Naive thymus-derived CD8-positive, alpha-beta T cell (primary cell): ENCODE results near the gene NDC80. TPM values are rescaled to one million over a fixed set of nuclear protein-coding genes. Genes with fewer than 3 reads are reported as not detected.
A peak's percentile ranks its signal among the peaks of the same experiment; 100 is the strongest.
"Not testable (repeated sequence)": the region's sequence is repeated elsewhere in the genome, so short reads cannot be mapped to it uniquely, and the experiment has no call there.

Experiments
- ATAC-seq, 2 donors: fragments of 150-1000 bp; cut with Tn5 transposase in 1 of 2; sonication (Bioruptor Pico), chemical (Tn5 transposase) in 1 of 2; 1 replicate in 1 of 2; 2 replicates in 1 of 2; pipeline ENCODE4 v1.10.0; 2021; ENCODE audit warnings: mild to moderate bottlenecking in 2 of 2, moderate library complexity in 2 of 2
- POLR2A ChIA-PET: fragments of 350-600 bp; sonication (Branson Sonifier 250); formaldehyde crosslinking; loops from one replicate; lab custom pipeline; 2021; ENCODE audit warnings: antibody characterized with exemption; lab: Charles Lee
- DNase-seq, 10 donors: peaks; one replicate each; pipeline versions ENCODE4 v3.0.0 to v3.0.0-alpha.2; 2020 to 2022
- H3K27ac Mint-ChIP-seq, 10 donors: one replicate each; pipeline ENCODE4 v1.8.0; 2020 to 2022; ENCODE audit warnings: mild to moderate bottlenecking in 10 of 10, mixed read lengths in 10 of 10, moderate library complexity in 4 of 10, inconsistent platforms in 1 of 10
- H3K27me3 Mint-ChIP-seq, 5 donors: one replicate each; pipeline ENCODE4 v1.8.0; 2021 to 2022; ENCODE audit warnings: mixed read lengths in 5 of 5
- H3K36me3 Mint-ChIP-seq, 3 donors: one replicate each; pipeline ENCODE4 v1.8.0; 2020 to 2022; ENCODE audit warnings: mixed read lengths in 3 of 3, mild to moderate bottlenecking in 2 of 3, inconsistent platforms in 1 of 3
- H3K4me1 Mint-ChIP-seq, 4 donors: one replicate each; pipeline ENCODE4 v1.8.0; 2021 to 2022; ENCODE audit warnings: mixed read lengths in 4 of 4
- H3K4me3 Mint-ChIP-seq, 10 donors: one replicate each; pipeline ENCODE4 v1.8.0; 2020 to 2022; ENCODE audit warnings: mild to moderate bottlenecking in 10 of 10, mixed read lengths in 10 of 10, moderate library complexity in 6 of 10, inconsistent platforms in 1 of 10
- H3K9me3 Mint-ChIP-seq, 9 donors: one replicate each; pipeline ENCODE4 v1.8.0; 2020 to 2022; ENCODE audit warnings: mixed read lengths in 9 of 9, mild to moderate bottlenecking in 3 of 9, inconsistent platforms in 1 of 9, moderate library complexity in 1 of 9
- polyA plus RNA-seq, 3 donors: library from polyadenylated mRNA; unstranded; fragments of 300-500 nt; fragmentation: Illumina TruSeq; gene quantifications; one replicate each; pipeline ENCODE4 v1.2.3, GENCODE V29; 2021
- total RNA-seq, 8 experiments: library from RNA in 2 of 8; stranded (reverse) in 2 of 8; gene quantifications; one replicate each; pipeline ENCODE4 v1.2.3 and lab custom pipeline; 2021 to 2026

Gene NDC80
- total and polyA plus RNA-seq, 5 experiments from 2014 or later = 1.7 to 3.3 (median 2.9) TPM

- no peaks in the 10 kb centered on the region for H3K9me3 Mint-ChIP-seq
- H3K4me3 Mint-ChIP-seq = no peak overlapping the region
- peaks cover 0 to 68% (median 7%) of the 10 kb centered on the region in 3 donors for H3K36me3 Mint-ChIP-seq
- POLR2A ChIA-PET = interaction anchor here (1.3 kb wide), 1 partner anchor 17 kb away, joined by 3 read pairs; no protein-coding TSS in a partner anchor
- peak overlapping the region in 2 of 10 donors; percentile 11 to 22 for H3K27ac Mint-ChIP-seq
- ATAC-seq = no peak
- DNase-seq = no peak
- H3K4me1 Mint-ChIP-seq = peaks cover 0 to 21% (median 0%) of the 10 kb centered on the region in 4 donors
- no peaks in the 10 kb centered on the region for H3K27me3 Mint-ChIP-seq
Measured at GRCh38 chr18:2538236-2538635, 33.1 kb upstream of the NDC80 start.

- Mint-ChIP-seq H3K9me3 (no peaks in the 10 kb centered on the region), H3K36me3 (peaks cover 0 to 70% (median 7%) of the 10 kb centered on the region in 3 donors), H3K4me1 (peaks cover 0 to 21% (median 0%) of the 10 kb centered on the region in 4 donors), H3K4me3 (no peak overlapping the region), H3K27me3 (no peaks in the 10 kb centered on the region), H3K27ac (peak overlapping the region in 1 of 10 donors; percentile 58)
- DNase-seq = no peak
- POLR2A ChIA-PET = no interaction called here
- no peak for ATAC-seq
Measured at GRCh38 chr18:2538844-2539243, 32.5 kb upstream of the NDC80 start.

- peaks cover 0 to 58% (median 7%) of the 10 kb centered on the region in 3 donors for H3K36me3 Mint-ChIP-seq
- ATAC-seq (no peak), DNase-seq (no peak)
- H3K4me3 Mint-ChIP-seq = no peak overlapping the region
- no peaks in the 10 kb centered on the region for H3K9me3 Mint-ChIP-seq
- POLR2A ChIA-PET = no interaction called here
- H3K27me3 Mint-ChIP-seq = no peaks in the 10 kb centered on the region
- peaks cover 0 to 9% (median 0%) of the 10 kb centered on the region in 4 donors for H3K4me1 Mint-ChIP-seq
- no peak overlapping the region for H3K27ac Mint-ChIP-seq
Measured at GRCh38 chr18:2540575-2540974, 30.8 kb upstream of the NDC80 start.

GRCh38 chr18:2541925-2542563 lies 29.3 kb upstream of the NDC80 start:
- DNase-seq = peak in 3 of 10 donors; percentile 40 to 49 (median 43)
- not testable (repeated sequence) for ATAC-seq, H3K9me3 Mint-ChIP-seq, H3K4me3 Mint-ChIP-seq, H3K27me3 Mint-ChIP-seq, H3K4me1 Mint-ChIP-seq
- POLR2A ChIA-PET = interaction anchor here (0.6 to 0.9 kb wide), 2 partner anchors 95 to 849 kb away, joined by 3 to 5 read pairs; no protein-coding TSS in a partner anchor
- peaks cover 0 to 60% (median 7%) of the 10 kb centered on the region in 3 donors for H3K36me3 Mint-ChIP-seq
- peak overlapping the region in 1 of 10 donors; percentile 40 for H3K27ac Mint-ChIP-seq

GRCh38 chr18:2545155-2545554 lies 26.2 kb upstream of the NDC80 start:
- no peak for ATAC-seq
- DNase-seq = no peak
- POLR2A ChIA-PET = interaction anchor here (3.0 kb wide), 1 partner anchor 111 kb away, joined by 15 read pairs; the partner anchor contains the start of gene SMCHD1
- no peak overlapping the region for H3K27ac Mint-ChIP-seq
- H3K27me3 Mint-ChIP-seq = no peaks in the 10 kb centered on the region
- H3K4me1 Mint-ChIP-seq = peaks cover 3 to 18% (median 16%) of the 10 kb centered on the region in 4 donors
- no peaks in the 10 kb centered on the region for H3K9me3 Mint-ChIP-seq
- peaks cover 0 to 56% (median 11%) of the 10 kb centered on the region in 3 donors for H3K36me3 Mint-ChIP-seq
- no peak overlapping the region for H3K4me3 Mint-ChIP-seq

GRCh38 chr18:2547477-2548087 lies 23.8 kb upstream of the NDC80 start:
- Mint-ChIP-seq H3K27ac (no peak overlapping the region), H3K4me3 (no peak overlapping the region), H3K4me1 (peaks cover 4 to 18% (median 14%) of the 10 kb centered on the region in 4 donors), H3K27me3 (no peaks in the 10 kb centered on the region), H3K9me3 (no peaks in the 10 kb centered on the region), H3K36me3 (peaks cover 5 to 64% (median 19%) of the 10 kb centered on the region in 3 donors)
- POLR2A ChIA-PET = interaction anchor here (1.0 to 3.0 kb wide), 2 partner anchors 89 to 108 kb away, joined by 4 to 15 read pairs; partner anchors contain the start of gene SMCHD1
- ATAC-seq (peak; percentile 50 to 63), DNase-seq (peak in 3 of 10 donors; percentile 39 to 50 (median 43))

GRCh38 chr18:2549462-2549861 lies 21.9 kb upstream of the NDC80 start:
- Mint-ChIP-seq H3K27ac (peak overlapping the region in 1 of 10 donors; percentile 75), H3K4me3 (no peak overlapping the region), H3K9me3 (no peaks in the 10 kb centered on the region), H3K4me1 (peaks cover 5 to 18% (median 15%) of the 10 kb centered on the region in 4 donors), H3K27me3 (no peaks in the 10 kb centered on the region), H3K36me3 (peaks cover 5 to 67% (median 19%) of the 10 kb centered on the region in 3 donors)
- POLR2A ChIA-PET = no interaction called here
- no peak for ATAC-seq
- no peak for DNase-seq

GRCh38 chr18:2551425-2551824 lies 19.9 kb upstream of the NDC80 start:
- Mint-ChIP-seq H3K4me1 (peaks cover 7 to 21% (median 13%) of the 10 kb centered on the region in 4 donors), H3K9me3 (no peaks in the 10 kb centered on the region), H3K27ac (peak overlapping the region in 4 of 10 donors; percentile 4 to 24 (median 7)), H3K4me3 (no peak overlapping the region), H3K36me3 (peaks cover 9 to 72% (median 24%) of the 10 kb centered on the region in 3 donors), H3K27me3 (no peaks in the 10 kb centered on the region)
- POLR2A ChIA-PET = interaction anchor here (1.5 kb wide), 1 partner anchor 105 kb away, joined by 4 read pairs; the partner anchor contains the start of gene SMCHD1
- DNase-seq = no peak
- ATAC-seq = no peak

GRCh38 chr18:2554696-2555095 lies 16.7 kb upstream of the NDC80 start:
- H3K4me3 Mint-ChIP-seq = no peak overlapping the region
- POLR2A ChIA-PET = interaction anchor here (2.4 kb wide), 1 partner anchor 101 kb away, joined by 6 read pairs; the partner anchor contains the start of gene SMCHD1
- DNase-seq = no peak
- peaks cover 9 to 60% (median 19%) of the 10 kb centered on the region in 3 donors for H3K36me3 Mint-ChIP-seq
- no peak for ATAC-seq
- H3K27me3 Mint-ChIP-seq = no peaks in the 10 kb centered on the region
- H3K9me3 Mint-ChIP-seq = no peaks in the 10 kb centered on the region
- H3K27ac Mint-ChIP-seq = peak overlapping the region in 1 of 10 donors; percentile 39
- H3K4me1 Mint-ChIP-seq = peaks cover 5 to 21% (median 15%) of the 10 kb centered on the region in 4 donors

- DNase-seq (no peak), ATAC-seq (no peak)
- H3K9me3 Mint-ChIP-seq = no peaks in the 10 kb centered on the region
- H3K27me3 Mint-ChIP-seq = no peaks in the 10 kb centered on the region
- H3K4me1 Mint-ChIP-seq = peaks cover 5 to 21% (median 15%) of the 10 kb centered on the region in 4 donors
- POLR2A ChIA-PET = no interaction called here
- H3K27ac Mint-ChIP-seq = peak overlapping the region in 5 of 10 donors; percentile 34 to 66 (median 46)
- no peak overlapping the region for H3K4me3 Mint-ChIP-seq
- peaks cover 4 to 61% (median 14%) of the 10 kb centered on the region in 3 donors for H3K36me3 Mint-ChIP-seq
Measured at GRCh38 chr18:2555895-2556294, 15.5 kb upstream of the NDC80 start.

GRCh38 chr18:2557536-2557935 lies 13.8 kb upstream of the NDC80 start:
- DNase-seq (no peak), ATAC-seq (no peak)
- Mint-ChIP-seq H3K27me3 (no peaks in the 10 kb centered on the region), H3K4me1 (peaks cover 5 to 21% (median 15%) of the 10 kb centered on the region in 4 donors), H3K9me3 (no peaks in the 10 kb centered on the region), H3K4me3 (no peak overlapping the region), H3K27ac (no peak overlapping the region), H3K36me3 (peaks cover 4 to 67% (median 17%) of the 10 kb centered on the region in 3 donors)
- POLR2A ChIA-PET = interaction anchor here (1.3 kb wide), 1 partner anchor 13 kb away, joined by 3 read pairs; no protein-coding TSS in a partner anchor

- peaks cover 5 to 20% (median 14%) of the 10 kb centered on the region in 4 donors for H3K4me1 Mint-ChIP-seq
- ATAC-seq = no peak
- POLR2A ChIA-PET = no interaction called here
- peaks cover 4 to 62% (median 21%) of the 10 kb centered on the region in 3 donors for H3K36me3 Mint-ChIP-seq
- peak overlapping the region in 2 of 10 donors; percentile 15 to 46 for H3K27ac Mint-ChIP-seq
- H3K27me3 Mint-ChIP-seq = no peaks in the 10 kb centered on the region
- H3K9me3 Mint-ChIP-seq = no peaks in the 10 kb centered on the region
- no peak overlapping the region for H3K4me3 Mint-ChIP-seq
- no peak for DNase-seq
Measured at GRCh38 chr18:2559249-2559648, 12.1 kb upstream of the NDC80 start.
